ENCODE results near the gene PIP5K1B. TPM values are rescaled to one million over a fixed set of nuclear protein-coding genes. Genes with fewer than 3 reads are reported as not detected.

Gene PIP5K1B
- total RNA-seq, 1 donor from 2014 or later: 2.1 TPM

DNA sequence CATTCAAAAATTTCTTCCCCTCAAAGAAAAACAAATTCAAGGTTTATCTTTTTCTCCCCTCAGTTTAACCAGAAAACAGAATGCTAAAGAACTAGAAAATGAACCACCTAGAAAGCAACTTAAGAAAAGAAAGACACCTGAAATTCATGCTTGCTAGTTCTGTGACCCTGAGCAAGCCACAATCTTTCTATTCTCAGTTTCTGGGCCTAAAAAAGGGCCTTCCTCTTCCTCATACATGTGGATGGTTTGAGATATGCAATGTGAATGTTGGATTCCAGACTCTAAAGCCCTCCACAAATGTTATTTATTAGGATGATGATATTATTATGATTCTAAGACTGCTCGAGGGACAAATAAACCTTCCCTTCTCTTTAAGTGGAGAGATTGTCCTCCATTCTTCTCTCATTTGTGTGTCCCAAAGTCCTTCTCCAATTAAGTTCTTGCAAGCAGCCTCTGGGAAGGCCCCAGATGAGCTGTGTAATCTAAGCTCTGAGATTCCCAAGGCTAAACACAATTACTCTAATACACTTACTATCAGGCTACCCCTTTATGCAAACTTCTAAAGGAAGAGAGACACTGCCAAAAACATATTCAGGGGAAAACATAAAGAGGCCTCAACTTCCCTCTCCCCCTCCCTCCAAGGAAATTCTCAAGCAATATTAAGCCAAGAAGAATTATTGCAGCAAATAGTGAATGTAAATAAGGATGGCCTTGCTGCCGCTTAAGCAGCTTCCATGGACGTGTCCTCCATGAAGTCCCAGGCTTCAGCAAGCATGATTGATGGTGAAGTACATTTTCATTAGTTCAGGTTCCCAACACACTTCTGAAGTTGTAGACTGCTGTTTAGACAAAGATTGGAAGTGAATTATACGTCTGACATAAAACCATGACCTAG is 228.6 kb downstream of the PIP5K1B start:
- H3K9ac ChIP-seq (ENCODE audit: low read depth in 1 of 3, low read length in 3 of 3): no peak overlapping the region
- no peaks in the 10 kb centered on the region for H3K9me3 ChIP-seq (ENCODE audit: control insufficient read depth in 3 of 3, low read length in 3 of 3)
- no peak overlapping the region for H3K4me3 ChIP-seq (ENCODE audit: low read length in 3 of 3)
- no peaks in the 10 kb centered on the region for H3K36me3 ChIP-seq (ENCODE audit: control insufficient read depth in 3 of 3, insufficient read depth in 3 of 3, low read length in 3 of 3)
- H3K27ac ChIP-seq (ENCODE audit: low read depth, low read length): no peak overlapping the region
- no peaks in the 10 kb centered on the region for H3K27me3 ChIP-seq (ENCODE audit: control insufficient read depth in 3 of 3, insufficient read depth in 3 of 3, low read length in 3 of 3)
- H3K4me1 ChIP-seq (ENCODE audit: control insufficient read depth in 3 of 3, insufficient read depth in 3 of 3, low read length in 3 of 3): no peaks in the 10 kb centered on the region

DNA sequence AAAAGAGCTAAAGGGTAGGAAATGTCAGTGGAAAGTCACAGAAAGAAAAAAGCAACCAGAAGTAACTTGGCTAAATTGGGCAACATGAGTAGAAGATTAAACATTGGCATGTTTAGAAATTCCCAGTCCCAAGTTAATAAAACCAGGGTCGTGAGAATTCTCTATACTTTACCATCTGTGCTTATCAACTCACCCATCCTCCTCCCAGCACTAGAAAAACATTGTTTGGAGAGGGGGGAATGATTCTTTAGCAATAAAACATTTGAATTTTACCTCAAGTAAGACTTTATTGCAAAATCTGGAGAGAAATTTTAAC is 229.2 kb downstream of the PIP5K1B start:
- Histone ChIP-seq H3K9me3 (ENCODE audit: control insufficient read depth in 3 of 3, low read length in 3 of 3) (no peaks in the 10 kb centered on the region), H3K4me3 (ENCODE audit: low read length in 3 of 3) (no peak overlapping the region), H3K9ac (ENCODE audit: low read depth in 1 of 3, low read length in 3 of 3) (no peak overlapping the region), H3K4me1 (ENCODE audit: control insufficient read depth in 3 of 3, insufficient read depth in 3 of 3, low read length in 3 of 3) (no peaks in the 10 kb centered on the region), H3K27me3 (ENCODE audit: control insufficient read depth in 3 of 3, insufficient read depth in 3 of 3, low read length in 3 of 3) (no peaks in the 10 kb centered on the region), H3K36me3 (ENCODE audit: control insufficient read depth in 3 of 3, insufficient read depth in 3 of 3, low read length in 3 of 3) (no peaks in the 10 kb centered on the region), H3K27ac (ENCODE audit: low read depth, low read length) (no peak overlapping the region)

DNA sequence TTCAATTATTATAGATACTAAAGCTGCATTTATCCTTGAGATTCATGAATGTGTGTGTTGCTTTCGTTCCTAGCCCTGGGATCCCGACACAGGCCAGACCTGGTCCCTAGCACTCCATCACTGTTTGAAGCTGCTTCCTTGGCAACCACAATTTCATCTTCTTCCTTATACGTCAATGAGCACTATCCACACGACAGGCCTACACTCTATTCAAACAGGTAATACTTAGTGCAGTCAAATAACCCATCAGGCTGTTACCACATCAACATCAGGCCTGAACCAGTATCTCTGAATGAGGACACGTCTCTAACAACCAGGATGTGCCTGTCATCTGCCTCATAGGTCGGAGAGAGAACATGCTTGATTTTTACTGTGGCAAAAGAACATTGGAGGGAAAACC is 235.5 kb downstream of the PIP5K1B start:
- no peak overlapping the region for H3K4me3 ChIP-seq (ENCODE audit: low read length in 3 of 3)
- H3K27ac ChIP-seq (ENCODE audit: low read depth, low read length): no peak overlapping the region
- H3K9ac ChIP-seq (ENCODE audit: low read depth in 1 of 3, low read length in 3 of 3): no peak overlapping the region
- no peaks in the 10 kb centered on the region for H3K9me3 ChIP-seq (ENCODE audit: control insufficient read depth in 3 of 3, low read length in 3 of 3)
- no peaks in the 10 kb centered on the region for H3K27me3 ChIP-seq (ENCODE audit: control insufficient read depth in 3 of 3, insufficient read depth in 3 of 3, low read length in 3 of 3)
- H3K4me1 ChIP-seq (ENCODE audit: control insufficient read depth in 3 of 3, insufficient read depth in 3 of 3, low read length in 3 of 3): no peaks in the 10 kb centered on the region
- H3K36me3 ChIP-seq (ENCODE audit: control insufficient read depth in 3 of 3, insufficient read depth in 3 of 3, low read length in 3 of 3): no peaks in the 10 kb centered on the region

DNA sequence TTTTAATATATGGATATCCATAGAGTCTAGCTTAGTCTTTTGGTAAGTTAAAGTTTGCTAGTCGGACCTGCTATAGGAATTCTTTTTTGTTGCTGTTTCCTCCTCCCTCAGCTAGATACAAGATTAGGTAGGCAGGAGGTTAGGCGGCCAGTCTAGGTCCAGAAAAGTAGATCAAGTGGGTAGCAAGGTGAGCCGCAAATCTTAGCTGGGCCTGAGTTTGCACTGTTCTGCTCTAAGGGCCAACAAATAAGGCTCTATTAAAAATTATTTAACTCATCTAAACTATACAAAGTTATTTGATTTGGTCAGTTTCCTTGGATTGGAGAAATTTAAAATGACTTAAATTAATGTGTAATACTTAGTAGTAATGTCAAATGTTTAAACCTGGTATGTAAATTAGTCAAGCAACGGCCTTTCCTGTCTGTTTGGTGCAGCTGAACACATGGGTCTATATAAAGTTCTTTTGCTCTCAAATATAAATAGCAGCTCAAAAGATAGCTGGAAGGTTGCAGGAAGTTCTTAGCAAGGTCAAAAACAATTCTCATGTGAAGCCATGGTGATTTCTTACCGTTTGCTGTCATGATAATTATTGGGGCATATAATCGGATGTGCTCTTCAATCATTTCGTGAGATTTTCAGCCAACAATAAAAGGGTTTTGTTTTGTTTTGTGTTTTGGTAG is 236.9 kb downstream of the PIP5K1B start:
- H3K27ac ChIP-seq (ENCODE audit: low read depth, low read length): no peak overlapping the region
- H3K36me3 ChIP-seq (ENCODE audit: control insufficient read depth in 3 of 3, insufficient read depth in 3 of 3, low read length in 3 of 3): no peaks in the 10 kb centered on the region
- no peaks in the 10 kb centered on the region for H3K4me1 ChIP-seq (ENCODE audit: control insufficient read depth in 3 of 3, insufficient read depth in 3 of 3, low read length in 3 of 3)
- no peak overlapping the region for H3K9ac ChIP-seq (ENCODE audit: low read depth in 1 of 3, low read length in 3 of 3)
- no peaks in the 10 kb centered on the region for H3K9me3 ChIP-seq (ENCODE audit: control insufficient read depth in 3 of 3, low read length in 3 of 3)
- no peak overlapping the region for H3K4me3 ChIP-seq (ENCODE audit: low read length in 3 of 3)
- no peaks in the 10 kb centered on the region for H3K27me3 ChIP-seq (ENCODE audit: control insufficient read depth in 3 of 3, insufficient read depth in 3 of 3, low read length in 3 of 3)

DNA sequence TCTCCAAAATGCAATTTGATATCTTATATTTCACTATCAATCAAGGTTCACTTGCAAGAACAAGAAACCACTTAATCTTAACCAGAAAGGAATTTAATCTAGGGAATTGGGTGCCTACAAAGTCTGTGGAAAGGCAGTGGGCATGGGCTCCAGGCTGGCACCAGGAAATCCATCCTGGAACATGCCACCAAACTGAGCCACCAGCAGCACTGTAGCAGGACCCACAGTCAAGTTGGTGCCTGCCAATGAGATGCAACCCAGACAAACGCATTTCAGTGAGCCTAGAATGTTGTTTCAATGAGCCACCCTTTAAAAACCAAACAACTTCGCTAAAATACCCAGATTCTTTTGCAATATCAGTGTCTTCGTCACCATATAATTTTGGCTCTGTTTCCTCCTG is 237.8 kb downstream of the PIP5K1B start:
- H3K36me3 ChIP-seq (ENCODE audit: control insufficient read depth in 3 of 3, insufficient read depth in 3 of 3, low read length in 3 of 3): no peaks in the 10 kb centered on the region
- no peaks in the 10 kb centered on the region for H3K27me3 ChIP-seq (ENCODE audit: control insufficient read depth in 3 of 3, insufficient read depth in 3 of 3, low read length in 3 of 3)
- no peak overlapping the region for H3K4me3 ChIP-seq (ENCODE audit: low read length in 3 of 3)
- no peaks in the 10 kb centered on the region for H3K9me3 ChIP-seq (ENCODE audit: control insufficient read depth in 3 of 3, low read length in 3 of 3)
- no peaks in the 10 kb centered on the region for H3K4me1 ChIP-seq (ENCODE audit: control insufficient read depth in 3 of 3, insufficient read depth in 3 of 3, low read length in 3 of 3)
- no peak overlapping the region for H3K27ac ChIP-seq (ENCODE audit: low read depth, low read length)
- H3K9ac ChIP-seq (ENCODE audit: low read depth in 1 of 3, low read length in 3 of 3): no peak overlapping the region

DNA sequence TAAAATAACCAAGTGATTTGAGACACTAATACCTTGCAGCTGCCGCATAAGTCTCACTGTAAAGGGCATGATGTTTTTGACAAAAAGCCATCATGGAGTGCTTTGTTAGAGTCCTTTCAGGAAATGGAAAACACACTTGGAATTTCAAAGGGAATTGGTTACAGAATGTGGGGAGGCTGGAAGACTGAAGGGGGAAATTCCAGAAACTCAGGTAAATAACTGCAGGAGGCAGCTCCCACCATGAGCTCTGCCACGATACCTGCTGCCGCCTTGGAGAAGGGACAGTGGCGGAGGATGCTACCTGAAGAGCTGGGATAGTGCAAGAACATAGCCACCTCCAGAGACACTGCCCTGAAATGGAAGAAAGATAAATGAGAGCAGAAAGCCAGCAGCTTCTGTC is 242.0 kb downstream of the PIP5K1B start:
- Histone ChIP-seq H3K4me1 (ENCODE audit: control insufficient read depth in 3 of 3, insufficient read depth in 3 of 3, low read length in 3 of 3) (no peaks in the 10 kb centered on the region), H3K27ac (ENCODE audit: low read depth, low read length) (no peak overlapping the region), H3K36me3 (ENCODE audit: control insufficient read depth in 3 of 3, insufficient read depth in 3 of 3, low read length in 3 of 3) (no peaks in the 10 kb centered on the region), H3K4me3 (ENCODE audit: low read length in 3 of 3) (no peak overlapping the region), H3K9me3 (ENCODE audit: control insufficient read depth in 3 of 3, low read length in 3 of 3) (no peaks in the 10 kb centered on the region), H3K27me3 (ENCODE audit: control insufficient read depth in 3 of 3, insufficient read depth in 3 of 3, low read length in 3 of 3) (no peaks in the 10 kb centered on the region), H3K9ac (ENCODE audit: low read depth in 1 of 3, low read length in 3 of 3) (no peak overlapping the region)

DNA sequence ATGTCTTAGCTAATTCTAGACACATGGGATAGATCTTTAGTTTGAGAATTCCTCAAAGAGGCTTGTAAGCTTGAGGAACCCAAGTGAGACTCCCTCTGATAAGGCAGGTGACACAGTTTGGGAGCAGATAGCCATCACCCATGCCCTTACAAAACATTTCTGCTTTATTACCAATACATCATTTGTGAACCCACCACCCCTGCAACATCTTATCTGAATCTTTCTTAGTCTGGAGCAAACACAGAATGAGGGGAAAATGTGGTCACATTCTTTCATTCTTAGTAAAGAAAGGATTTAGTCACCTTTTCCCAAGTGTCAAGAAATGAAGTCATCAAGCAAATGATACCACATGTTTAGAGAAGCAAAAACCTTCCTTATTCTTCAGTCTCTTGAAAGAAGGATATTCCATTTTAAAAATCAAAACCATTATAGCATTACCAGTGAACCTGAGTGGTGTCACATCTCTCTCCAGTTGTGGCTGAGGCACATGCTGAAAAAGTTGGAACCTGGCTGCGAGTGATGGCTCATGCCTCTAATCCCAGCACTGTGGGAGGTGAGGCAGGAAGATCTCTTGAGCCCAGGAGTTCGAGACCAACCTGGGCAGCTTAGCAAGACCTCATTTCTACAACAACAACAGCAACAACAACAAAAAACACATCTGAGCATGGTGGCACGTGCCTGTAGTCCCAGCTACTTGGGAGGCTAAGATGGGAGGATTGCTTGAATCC is 243.0 kb downstream of the PIP5K1B start:
- Histone ChIP-seq H3K27me3 (ENCODE audit: control insufficient read depth in 3 of 3, insufficient read depth in 3 of 3, low read length in 3 of 3) (no peaks in the 10 kb centered on the region), H3K9me3 (ENCODE audit: control insufficient read depth in 3 of 3, low read length in 3 of 3) (no peaks in the 10 kb centered on the region), H3K27ac (ENCODE audit: low read depth, low read length) (no peak overlapping the region), H3K4me1 (ENCODE audit: control insufficient read depth in 3 of 3, insufficient read depth in 3 of 3, low read length in 3 of 3) (no peaks in the 10 kb centered on the region), H3K36me3 (ENCODE audit: control insufficient read depth in 3 of 3, insufficient read depth in 3 of 3, low read length in 3 of 3) (no peaks in the 10 kb centered on the region), H3K4me3 (ENCODE audit: low read length in 3 of 3) (no peak overlapping the region), H3K9ac (ENCODE audit: low read depth in 1 of 3, low read length in 3 of 3) (no peak overlapping the region)

DNA sequence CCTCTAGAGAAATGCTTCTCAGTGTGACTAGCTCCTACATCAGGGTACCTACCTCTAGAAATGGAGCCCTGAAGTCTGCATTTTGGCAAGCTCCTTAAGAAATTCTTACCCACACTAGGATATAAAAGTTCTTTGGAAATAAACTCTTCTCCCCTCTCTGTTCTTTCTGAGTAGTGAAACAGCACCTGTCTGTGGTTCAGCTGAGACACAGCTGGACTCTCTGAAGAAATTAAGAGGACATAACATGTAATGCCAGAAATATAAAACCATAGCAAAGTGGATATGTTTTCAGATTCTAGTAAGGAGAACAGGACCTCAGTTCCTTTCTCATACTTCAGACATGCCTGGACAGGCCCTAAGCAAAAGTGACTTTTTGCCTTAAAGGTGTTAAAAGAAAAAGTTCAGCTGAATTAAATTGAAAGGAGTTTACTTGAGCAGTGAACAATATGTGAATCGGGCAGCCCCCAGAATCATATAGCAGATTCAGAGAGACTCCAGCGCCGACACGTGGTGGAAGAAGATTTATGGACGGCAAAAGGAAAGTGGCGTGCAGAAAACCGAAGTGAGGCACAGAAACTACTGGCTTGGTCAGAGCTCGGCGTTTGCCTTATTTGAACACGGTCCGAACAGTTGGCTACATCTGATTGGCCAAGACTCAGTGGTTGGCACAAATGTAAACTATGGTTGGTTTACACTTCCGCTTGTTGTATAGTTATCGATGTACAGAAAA is 244.4 kb downstream of the PIP5K1B start:
- Histone ChIP-seq H3K4me3 (ENCODE audit: low read length in 3 of 3) (peak overlapping the region; percentile 6 to 25 (median 8)), H3K4me1 (ENCODE audit: control insufficient read depth in 3 of 3, insufficient read depth in 3 of 3, low read length in 3 of 3) (no peaks in the 10 kb centered on the region), H3K27me3 (ENCODE audit: control insufficient read depth in 3 of 3, insufficient read depth in 3 of 3, low read length in 3 of 3) (no peaks in the 10 kb centered on the region), H3K9ac (ENCODE audit: low read depth in 1 of 3, low read length in 3 of 3) (peak overlapping the region; percentile 35 to 45 (median 41)), H3K27ac (ENCODE audit: low read depth, low read length) (no peak overlapping the region), H3K36me3 (ENCODE audit: control insufficient read depth in 3 of 3, insufficient read depth in 3 of 3, low read length in 3 of 3) (no peaks in the 10 kb centered on the region), H3K9me3 (ENCODE audit: control insufficient read depth in 3 of 3, low read length in 3 of 3) (no peaks in the 10 kb centered on the region)

DNA sequence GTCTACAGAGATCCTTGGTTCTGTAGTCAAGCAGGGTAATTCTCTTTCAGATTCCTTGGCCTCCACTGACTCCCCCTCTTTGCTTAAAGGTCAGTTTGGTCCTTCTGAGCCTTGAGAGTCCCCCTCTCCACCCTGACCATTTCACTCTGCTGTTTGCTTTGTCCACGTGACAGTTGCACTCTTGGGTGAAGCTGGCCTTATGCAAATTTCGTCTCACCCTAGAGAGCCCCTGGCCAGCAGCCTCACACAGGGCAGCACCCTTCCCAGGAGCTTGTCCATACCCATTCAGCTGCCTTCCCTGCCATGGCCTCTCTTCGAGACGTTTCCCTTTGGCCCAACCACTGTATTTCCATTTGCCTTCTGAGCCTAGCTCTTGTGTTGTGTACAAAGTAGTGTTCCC is 245.1 kb downstream of the PIP5K1B start:
- H3K4me1 ChIP-seq (ENCODE audit: control insufficient read depth in 3 of 3, insufficient read depth in 3 of 3, low read length in 3 of 3): peaks cover 0 to 2% (median 0%) of the 10 kb centered on the region in 3 donors
- H3K27ac ChIP-seq (ENCODE audit: low read depth, low read length): no peak overlapping the region
- H3K9me3 ChIP-seq (ENCODE audit: control insufficient read depth in 3 of 3, low read length in 3 of 3): no peaks in the 10 kb centered on the region

More for the DNA sequence above, 245.1 kb downstream of the PIP5K1B start:
- no peak overlapping the region for H3K9ac ChIP-seq (ENCODE audit: low read depth in 1 of 3, low read length in 3 of 3)
- no peak overlapping the region for H3K4me3 ChIP-seq (ENCODE audit: low read length in 3 of 3)
- H3K27me3 ChIP-seq (ENCODE audit: control insufficient read depth in 3 of 3, insufficient read depth in 3 of 3, low read length in 3 of 3): no peaks in the 10 kb centered on the region
- H3K36me3 ChIP-seq (ENCODE audit: control insufficient read depth in 3 of 3, insufficient read depth in 3 of 3, low read length in 3 of 3): no peaks in the 10 kb centered on the region

All from skeletal muscle tissue (tissue), 4 donors.